GM13977 (cell line): Measurements from ENCODE around the gene KIF22.

Experiments
- DNase-seq: peaks from one replicate; pipeline ENCODE4 v3.0.0; 2012; ENCODE audit warnings: low spot score
- CTCF ChIP-seq: IDR thresholded peaks from 2 replicates; pipeline ENCODE4 v1.5.1; 2012; ENCODE audit warnings: mild to moderate bottlenecking, control low read depth; ENCODE audit not compliant: insufficient read depth; ENCODE audit errors: extremely low read depth, missing control alignments
- in situ Hi-C: fragments of 300-500 bp; cut with MboI; formaldehyde crosslinking; loops from one replicate; pipeline ENCODE4 v1.12.0; 2022; ENCODE audit warnings: low sequenced_read_pairs, low pct_unique_long_range_greater_than_20kb, mixed read lengths, inconsistent platforms; ENCODE audit not compliant: unreplicated experiment

KIF22 gene

GRCh38 chr16:29812754-29813643 is 22.4 kb downstream of the KIF22 start:
- in situ Hi-C loops = no loop called here
- no peak for DNase-seq
- no peak for TF ChIP-seq CTCF

- in situ Hi-C loops = no loop called here
- DNase-seq = no peak
- TF ChIP-seq CTCF = no peak
Measured at GRCh38 chr16:29813644-29814562, 23.4 kb downstream of the KIF22 start.

GRCh38 chr16:29814592-29814991 is 24.0 kb downstream of the KIF22 start:
- no peak for DNase-seq
- TF ChIP-seq CTCF = no peak
- in situ Hi-C loops = no loop called here

- no peak for TF ChIP-seq CTCF
- DNase-seq = no peak
- in situ Hi-C loops = no loop called here
Measured at GRCh38 chr16:29815032-29815721, 24.6 kb downstream of the KIF22 start.

- peak; percentile 96 for DNase-seq
- peak; percentile 95 for TF ChIP-seq CTCF
- in situ Hi-C loops = no loop called here
Measured at GRCh38 chr16:29815793-29816693, 25.5 kb downstream of the KIF22 start, which contains the start of gene PAGR1. TSS of gene PAGR1 (plus strand) at chr16:29816152. CDS start at chr16:29816526, 374 bp downstream.
